PC-3 (cell line): ENCODE data around the gene NNMT.

ENCODE experiments used
- CTCF ChIP-seq: fragments of 300-600 bp; sonication (generic); conservative IDR thresholded peaks from 2 replicates; pipeline ENCODE4 v1.5.1; 2017; ENCODE audit warnings: antibody characterized with exemption, low read depth, mild to moderate bottlenecking, low read length
- EZH2phosphoT487 ChIP-seq: fragments of 300-600 bp; sonication (generic); IDR thresholded peaks from 2 replicates; pipeline ENCODE4 v1.6.1; 2018; ENCODE audit warnings: mild to moderate bottlenecking, antibody characterized with exemption, low read length, borderline replicate concordance

GRCh38 chr11:114274637-114275036, 21.6 kb upstream of the NNMT start:
- TF ChIP-seq EZH2phosphoT487 (no peak), CTCF (no peak)
